ENCODE measurements around the gene ADK. TPM values are rescaled to one million over a fixed set of nuclear protein-coding genes. Genes with fewer than 3 reads are reported as not detected.

Gene ADK
- total RNA-seq, 4 donors from 2014 or later = 15.3 to 23.3 (median 20.8) TPM

DNA sequence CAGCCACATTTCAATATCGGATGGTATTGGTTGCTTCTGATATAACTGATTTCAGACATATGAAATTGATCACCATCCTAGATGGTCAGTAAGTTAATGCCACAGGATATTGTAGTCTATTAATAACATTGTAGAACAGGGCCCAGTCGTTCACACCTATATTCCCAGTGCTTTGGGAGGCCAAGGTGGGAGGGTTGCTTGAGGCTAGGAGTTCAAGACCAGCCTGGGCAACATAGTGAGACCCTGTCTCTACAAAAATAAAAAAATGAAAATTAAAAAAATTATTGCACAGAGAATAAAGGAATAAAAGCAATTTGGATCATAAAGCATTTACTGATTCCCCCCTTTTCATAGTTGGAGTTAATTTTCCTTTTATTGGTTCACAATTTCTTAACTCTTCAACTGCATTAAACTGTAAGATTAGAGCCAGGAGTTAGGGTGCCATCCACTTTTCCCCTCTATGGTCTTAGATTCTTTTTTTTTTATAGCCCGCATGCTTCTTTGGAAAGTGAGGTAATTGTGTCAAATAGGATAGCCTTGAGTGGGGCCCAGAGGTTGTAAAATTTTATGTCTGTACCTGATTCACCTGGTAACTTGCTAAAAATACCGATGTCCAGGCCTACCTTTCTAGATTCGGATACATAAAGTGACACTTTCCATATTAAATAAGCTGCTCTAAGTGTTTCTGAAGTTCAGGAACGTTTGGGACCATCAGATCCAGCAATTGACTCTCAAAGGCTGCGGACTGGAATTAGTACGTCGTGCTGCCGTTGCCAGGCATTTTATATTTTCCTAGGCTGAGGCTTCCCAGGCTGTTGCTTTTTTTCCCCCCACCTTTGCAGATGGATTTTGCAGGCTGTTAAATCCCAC lies 24.7 kb downstream of the ADK start:
- Histone ChIP-seq H3K4me1 (peaks cover 0 to 19% (median 0%) of the 10 kb centered on the region in 3 donors), H3K27me3 (no peaks in the 10 kb centered on the region), H3K27ac (peak overlapping the region; percentile 44 to 91 (median 88)), H3K9me3 (no peaks in the 10 kb centered on the region), H3K4me3 (peak overlapping the region; percentile 58 to 82), H3K36me3 (no peaks in the 10 kb centered on the region)
- TF ChIP-seq POLR2A (IDR thresholded peaks at IDR 0.05) (no peak), POLR2AphosphoS5 (IDR thresholded peaks at IDR 0.05) (no peak), EP300 (IDR thresholded peaks at IDR 0.05) (no peak)
- TF ChIP-seq, protein P1, sequence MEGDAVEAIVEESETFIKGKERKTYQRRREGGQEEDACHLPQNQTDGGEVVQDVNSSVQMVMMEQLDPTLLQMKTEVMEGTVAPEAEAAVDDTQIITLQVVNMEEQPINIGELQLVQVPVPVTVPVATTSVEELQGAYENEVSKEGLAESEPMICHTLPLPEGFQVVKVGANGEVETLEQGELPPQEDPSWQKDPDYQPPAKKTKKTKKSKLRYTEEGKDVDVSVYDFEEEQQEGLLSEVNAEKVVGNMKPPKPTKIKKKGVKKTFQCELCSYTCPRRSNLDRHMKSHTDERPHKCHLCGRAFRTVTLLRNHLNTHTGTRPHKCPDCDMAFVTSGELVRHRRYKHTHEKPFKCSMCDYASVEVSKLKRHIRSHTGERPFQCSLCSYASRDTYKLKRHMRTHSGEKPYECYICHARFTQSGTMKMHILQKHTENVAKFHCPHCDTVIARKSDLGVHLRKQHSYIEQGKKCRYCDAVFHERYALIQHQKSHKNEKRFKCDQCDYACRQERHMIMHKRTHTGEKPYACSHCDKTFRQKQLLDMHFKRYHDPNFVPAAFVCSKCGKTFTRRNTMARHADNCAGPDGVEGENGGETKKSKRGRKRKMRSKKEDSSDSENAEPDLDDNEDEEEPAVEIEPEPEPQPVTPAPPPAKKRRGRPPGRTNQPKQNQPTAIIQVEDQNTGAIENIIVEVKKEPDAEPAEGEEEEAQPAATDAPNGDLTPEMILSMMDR (IDR thresholded peaks at IDR 0.05) = no peak
- no peak for ATAC-seq
- WGBS, 2 donors (ENCODE audit: low coverage in 1 of 2) = 26% methylated on average over 10 of the region's 10 CpGs

DNA sequence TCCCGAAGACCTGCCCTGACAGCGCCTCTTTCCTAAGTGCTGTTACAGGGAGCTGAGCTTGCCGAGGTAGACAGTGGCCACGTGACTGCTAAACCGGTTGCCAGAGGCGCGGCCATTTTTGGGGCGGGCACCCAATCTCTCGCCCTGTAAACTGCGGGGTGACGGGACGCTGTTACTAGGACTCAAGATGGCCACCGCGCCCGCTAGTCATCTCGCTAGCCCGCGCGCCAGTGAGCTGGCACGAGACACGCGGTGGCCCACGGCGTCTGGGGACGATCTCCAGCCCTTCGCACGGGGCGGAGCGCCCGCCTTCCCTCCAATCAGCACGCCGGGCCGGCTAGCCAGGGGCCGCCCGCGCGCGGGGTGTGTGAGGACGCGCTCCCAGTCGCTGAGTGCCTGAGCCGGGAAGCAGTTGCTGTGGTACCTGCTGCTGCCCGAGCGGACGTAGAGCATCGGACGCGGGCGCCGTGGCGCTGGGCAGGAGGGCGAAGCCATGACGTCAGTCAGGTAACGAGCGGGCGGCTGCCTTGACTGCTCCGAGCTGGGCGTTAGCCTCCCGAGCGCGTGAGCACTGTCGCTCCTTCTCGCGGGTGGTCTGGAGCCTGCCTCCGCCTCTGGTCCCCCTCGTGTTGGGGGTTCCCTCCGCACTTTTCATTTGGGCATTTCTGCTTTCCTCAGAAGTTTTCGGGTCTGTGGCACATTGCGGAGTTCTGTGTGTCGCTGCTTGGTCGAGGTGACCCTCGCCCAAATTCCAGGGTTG lies 25.5 kb downstream of the ADK start:
- no peaks in the 10 kb centered on the region for H3K9me3 ChIP-seq
- peak; percentile 96 for ATAC-seq
- peak overlapping the region; percentile 58 to 82 for H3K4me3 ChIP-seq
- H3K4me1 ChIP-seq = peaks cover 0 to 19% (median 0%) of the 10 kb centered on the region in 3 donors
- H3K36me3 ChIP-seq = no peaks in the 10 kb centered on the region
- no peaks in the 10 kb centered on the region for H3K27me3 ChIP-seq
- WGBS, 2 donors (ENCODE audit: low coverage in 1 of 2) = 0% methylated on average over 2 of the region's 72 CpGs; no CpG with 5 or more reads in 1 of the 2 donors
- H3K27ac ChIP-seq = peak overlapping the region; percentile 44 to 91 (median 88)
- no peak for TF ChIP-seq EP300 (IDR thresholded peaks at IDR 0.05)
- peak; percentile 67 for TF ChIP-seq POLR2AphosphoS5 (IDR thresholded peaks at IDR 0.05)
- TF ChIP-seq, protein P1 (IDR thresholded peaks at IDR 0.05) = no peak
- peak; percentile 56 to 70 for TF ChIP-seq POLR2A (IDR thresholded peaks at IDR 0.05)

DNA sequence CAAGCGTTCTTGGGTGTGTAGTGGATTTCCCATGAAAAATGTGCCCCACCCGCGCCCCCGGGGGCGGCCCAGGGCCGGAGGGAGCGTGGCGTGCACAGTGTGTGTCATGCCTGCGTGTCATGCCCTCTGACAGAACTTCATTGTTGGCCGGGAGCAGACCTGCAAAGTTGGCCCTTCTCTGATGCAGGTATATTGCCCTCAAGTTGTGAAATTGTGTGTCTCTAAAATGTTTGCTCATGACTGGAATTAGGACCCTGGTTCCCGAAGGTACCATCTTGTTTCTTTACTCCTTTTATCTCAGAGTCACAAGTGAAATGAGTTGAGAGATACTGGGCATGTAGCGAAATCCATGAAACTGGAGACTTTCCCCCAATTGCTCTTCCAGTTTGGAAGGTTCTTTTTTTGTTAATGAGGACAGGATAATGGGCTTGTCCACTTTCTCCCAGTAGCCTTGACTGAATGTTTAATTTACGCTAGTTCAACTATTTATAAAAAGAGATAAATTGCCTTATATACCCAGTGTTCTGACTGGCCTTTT lies 26.2 kb downstream of the ADK start:
- peaks cover 0 to 19% (median 0%) of the 10 kb centered on the region in 3 donors for H3K4me1 ChIP-seq
- TF ChIP-seq, protein P1 (IDR thresholded peaks at IDR 0.05) = no peak
- TF ChIP-seq POLR2A (IDR thresholded peaks at IDR 0.05) = no peak
- no peak for TF ChIP-seq POLR2AphosphoS5 (IDR thresholded peaks at IDR 0.05)
- TF ChIP-seq EP300 (IDR thresholded peaks at IDR 0.05) = no peak
- peak overlapping the region in 3 of 4 donors; percentile 87 to 91 (median 88) for H3K27ac ChIP-seq
- 47 to 55% methylated on average over 2 to 3 of the region's 13 CpGs for WGBS, 2 donors (ENCODE audit: low coverage in 1 of 2)
- H3K9me3 ChIP-seq = no peaks in the 10 kb centered on the region
- no peaks in the 10 kb centered on the region for H3K27me3 ChIP-seq
- peak overlapping the region; percentile 58 to 82 for H3K4me3 ChIP-seq
- ATAC-seq = peak; percentile 17
- H3K36me3 ChIP-seq = no peaks in the 10 kb centered on the region

DNA sequence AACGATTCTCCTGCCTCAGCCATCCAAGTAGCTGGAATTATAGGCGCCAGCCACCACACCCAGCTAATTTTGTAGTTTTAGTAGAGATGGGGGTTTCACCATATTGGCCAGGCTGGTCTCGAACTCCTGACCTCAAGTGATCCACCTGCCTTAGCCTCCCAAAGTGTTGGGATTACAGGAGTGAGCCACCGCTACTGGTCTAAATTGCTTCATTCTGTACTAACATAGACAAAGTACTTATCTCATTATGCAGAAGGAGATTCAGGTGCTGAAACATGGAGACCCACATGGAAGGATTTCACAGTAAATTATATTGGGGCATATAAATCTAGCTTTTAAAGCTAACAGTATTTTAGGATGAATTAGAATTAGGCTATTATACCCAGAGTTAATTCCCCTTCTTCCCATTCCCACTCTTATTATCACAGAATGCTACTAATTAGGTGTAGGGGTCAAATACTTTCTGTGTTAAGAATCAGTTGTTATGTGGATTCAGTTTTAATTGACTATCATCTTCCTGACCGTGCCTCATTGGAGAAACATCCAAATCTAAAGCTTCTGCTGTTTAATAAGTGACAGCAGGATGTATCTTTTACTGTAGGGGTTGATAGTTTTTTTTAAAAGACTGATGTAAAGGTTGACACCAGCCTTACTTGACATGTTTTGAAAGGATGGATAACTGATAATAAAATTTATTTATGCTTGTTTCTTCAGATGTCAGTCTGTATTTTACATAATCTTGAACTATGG lies 27.2 kb downstream of the ADK start:
- ATAC-seq = no peak
- TF ChIP-seq POLR2AphosphoS5 (IDR thresholded peaks at IDR 0.05) (no peak), POLR2A (IDR thresholded peaks at IDR 0.05) (no peak), EP300 (IDR thresholded peaks at IDR 0.05) (no peak)
- TF ChIP-seq, protein P1 (IDR thresholded peaks at IDR 0.05) = no peak
- no peak overlapping the region for H3K27ac ChIP-seq
- no peak overlapping the region for H3K4me3 ChIP-seq
- no peaks in the 10 kb centered on the region for H3K27me3 ChIP-seq
- H3K9me3 ChIP-seq = no peaks in the 10 kb centered on the region
- H3K4me1 ChIP-seq = peaks cover 0 to 19% (median 0%) of the 10 kb centered on the region in 3 donors
- WGBS, 2 donors (ENCODE audit: low coverage in 1 of 2) = 83 to 89% methylated on average over 2 of the region's 5 CpGs
- no peaks in the 10 kb centered on the region for H3K36me3 ChIP-seq

All from gastroesophageal sphincter (tissue), 4 donors.